ENCODE data around the gene MGAT1. TPM values are rescaled to one million over a fixed set of nuclear protein-coding genes. Genes with fewer than 3 reads are reported as not detected.

Gene MGAT1
- total RNA-seq, 1 donor from 2014 or later = 116 TPM

GRCh38 chr5:180810959-180811622 is 8.5 kb upstream of the MGAT1 start:
- no peaks in the 10 kb centered on the region for H3K9me3 Mint-ChIP-seq (ENCODE audit: unreplicated experiment)
- H3K36me3 Mint-ChIP-seq (ENCODE audit: low read depth, unreplicated experiment) = peaks cover 6% of the 10 kb centered on the region
- peaks cover 33% of the 10 kb centered on the region for H3K4me1 Mint-ChIP-seq (ENCODE audit: low read depth, unreplicated experiment)
- Histone ChIP-seq H3K79me2 (ENCODE audit: insufficient read depth, low read length) (peaks cover 35% of the 10 kb centered on the region), H3K4me1 (ENCODE audit: insufficient read depth, low read length) (peaks cover 29% of the 10 kb centered on the region), H3K36me3 (ENCODE audit: insufficient read depth, low read length) (no peaks in the 10 kb centered on the region), H3K9me3 (ENCODE audit: insufficient read depth, low read depth, low read length) (no peaks in the 10 kb centered on the region), H2AFZ (ENCODE audit: low read depth, low read length) (peak overlapping the region; percentile 99), H4K20me1 (ENCODE audit: insufficient read depth, low read length) (peaks cover 14% of the 10 kb centered on the region), H3K27me3 (ENCODE audit: insufficient read depth, low read length) (no peaks in the 10 kb centered on the region), H3K9ac (ENCODE audit: low read length) (peak overlapping the region; percentile 87), H3K27ac (ENCODE audit: low read depth, low read length) (peak overlapping the region; percentile 91), H3K4me3 (ENCODE audit: insufficient read depth, low read depth, low read length) (peak overlapping the region; percentile 74), H3K4me2 (ENCODE audit: low read length) (peak overlapping the region; percentile 92)
- H3K27me3 Mint-ChIP-seq (ENCODE audit: low read depth, unreplicated experiment) = no peaks in the 10 kb centered on the region
- no peak for FAIRE-seq
- peak overlapping the region; percentile 69 for H3K27ac Mint-ChIP-seq (ENCODE audit: unreplicated experiment)
- H3K4me3 Mint-ChIP-seq (ENCODE audit: unreplicated experiment) = peak overlapping the region; percentile 84
- no peak for DNase-seq (ENCODE audit: low read depth)
- TF ChIP-seq, protein P1, sequence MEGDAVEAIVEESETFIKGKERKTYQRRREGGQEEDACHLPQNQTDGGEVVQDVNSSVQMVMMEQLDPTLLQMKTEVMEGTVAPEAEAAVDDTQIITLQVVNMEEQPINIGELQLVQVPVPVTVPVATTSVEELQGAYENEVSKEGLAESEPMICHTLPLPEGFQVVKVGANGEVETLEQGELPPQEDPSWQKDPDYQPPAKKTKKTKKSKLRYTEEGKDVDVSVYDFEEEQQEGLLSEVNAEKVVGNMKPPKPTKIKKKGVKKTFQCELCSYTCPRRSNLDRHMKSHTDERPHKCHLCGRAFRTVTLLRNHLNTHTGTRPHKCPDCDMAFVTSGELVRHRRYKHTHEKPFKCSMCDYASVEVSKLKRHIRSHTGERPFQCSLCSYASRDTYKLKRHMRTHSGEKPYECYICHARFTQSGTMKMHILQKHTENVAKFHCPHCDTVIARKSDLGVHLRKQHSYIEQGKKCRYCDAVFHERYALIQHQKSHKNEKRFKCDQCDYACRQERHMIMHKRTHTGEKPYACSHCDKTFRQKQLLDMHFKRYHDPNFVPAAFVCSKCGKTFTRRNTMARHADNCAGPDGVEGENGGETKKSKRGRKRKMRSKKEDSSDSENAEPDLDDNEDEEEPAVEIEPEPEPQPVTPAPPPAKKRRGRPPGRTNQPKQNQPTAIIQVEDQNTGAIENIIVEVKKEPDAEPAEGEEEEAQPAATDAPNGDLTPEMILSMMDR (IDR thresholded peaks at IDR 0.05; ENCODE audit: insufficient read depth, low read depth, low read length) = no peak
- TF ChIP-seq EZH2 (IDR thresholded peaks at IDR 0.05; ENCODE audit: insufficient read depth, low read length) = no peak

DNA sequence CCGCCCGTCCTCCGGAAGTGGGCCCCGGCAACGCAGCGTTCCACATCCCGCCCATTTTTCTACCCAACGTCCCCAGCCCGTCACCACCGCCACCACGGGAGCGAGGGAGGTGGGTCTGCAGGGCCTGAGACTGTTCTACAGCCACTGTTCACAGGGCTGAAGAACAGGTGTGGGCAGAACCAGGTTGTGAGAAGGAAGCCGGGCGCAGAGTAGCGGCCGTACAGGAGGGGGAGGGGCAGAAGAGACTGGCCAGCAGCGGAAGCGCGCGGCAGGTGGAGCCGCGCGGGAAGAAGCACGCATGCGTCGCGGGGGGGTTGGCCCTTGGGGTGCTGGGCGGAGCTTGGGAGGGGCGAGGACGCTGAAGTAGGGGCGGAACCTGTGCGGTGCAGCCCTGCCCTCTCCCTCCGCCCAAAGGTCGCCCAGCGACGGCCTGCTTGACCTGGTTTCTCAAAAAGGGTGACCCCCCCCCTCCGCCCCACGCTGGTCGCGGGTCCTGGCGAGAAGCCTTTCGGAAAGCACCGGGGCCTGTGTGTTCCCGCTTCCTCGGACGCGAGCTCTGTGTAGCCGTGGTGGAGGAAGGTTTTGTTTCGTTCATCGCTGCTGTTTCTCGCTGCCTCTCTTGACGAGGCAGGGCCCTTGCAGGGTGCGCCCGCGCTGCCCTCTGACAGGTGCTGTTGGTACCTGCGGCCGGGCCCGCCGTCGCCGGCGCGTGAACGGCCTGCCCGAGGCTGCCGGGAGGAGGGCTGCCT is 7.8 kb upstream of the MGAT1 start:
- Mint-ChIP-seq H3K4me1 (ENCODE audit: low read depth, unreplicated experiment) (peaks cover 32% of the 10 kb centered on the region), H3K9me3 (ENCODE audit: unreplicated experiment) (no peaks in the 10 kb centered on the region), H3K27ac (ENCODE audit: unreplicated experiment) (peak overlapping the region; percentile 66), H3K27me3 (ENCODE audit: low read depth, unreplicated experiment) (no peaks in the 10 kb centered on the region), H3K4me3 (ENCODE audit: unreplicated experiment) (peak overlapping the region; percentile 87), H3K36me3 (ENCODE audit: low read depth, unreplicated experiment) (peaks cover 6% of the 10 kb centered on the region)
- peak overlapping the region; percentile 74 for H3K4me3 ChIP-seq (ENCODE audit: insufficient read depth, low read depth, low read length)
- H3K79me2 ChIP-seq (ENCODE audit: insufficient read depth, low read length) = peaks cover 35% of the 10 kb centered on the region
- no peaks in the 10 kb centered on the region for H3K27me3 ChIP-seq (ENCODE audit: insufficient read depth, low read length)
- H4K20me1 ChIP-seq (ENCODE audit: insufficient read depth, low read length) = peaks cover 14% of the 10 kb centered on the region
- DNase-seq (ENCODE audit: low read depth) = peak; percentile 84
- peak overlapping the region; percentile 91 for H3K27ac ChIP-seq (ENCODE audit: low read depth, low read length)
- H3K9ac ChIP-seq (ENCODE audit: low read length) = peak overlapping the region; percentile 87
- H3K4me2 ChIP-seq (ENCODE audit: low read length) = peak overlapping the region; percentile 92
- TF ChIP-seq EZH2 (IDR thresholded peaks at IDR 0.05; ENCODE audit: insufficient read depth, low read length) = no peak
- TF ChIP-seq, protein P1 (IDR thresholded peaks at IDR 0.05; ENCODE audit: insufficient read depth, low read depth, low read length) = no peak
- no peak for FAIRE-seq
- H3K36me3 ChIP-seq (ENCODE audit: insufficient read depth, low read length) = no peaks in the 10 kb centered on the region
- H3K9me3 ChIP-seq (ENCODE audit: insufficient read depth, low read depth, low read length) = no peaks in the 10 kb centered on the region
- peaks cover 29% of the 10 kb centered on the region for H3K4me1 ChIP-seq (ENCODE audit: insufficient read depth, low read length)
- H2AFZ ChIP-seq (ENCODE audit: low read depth, low read length) = peak overlapping the region; percentile 99

Data from astrocyte (in vitro differentiated cells and primary cell).